ENCODE results near the gene HEATR5B.

GRCh38 chr2:36941867-36942266 lies 142.3 kb downstream of the HEATR5B start:
- TF ChIP-seq POLR2A (IDR thresholded peaks at IDR 0.05; ENCODE audit: extremely low read depth, insufficient read length) (no peak), CTCF (IDR thresholded peaks at IDR 0.05; ENCODE audit: low read depth, low read length) (no peak)
